SU-DHL-6 (cell line): ENCODE data around the gene GFM2.

Experiments used
- CTCF ChIP-seq: fragments of 200-600 bp; sonication (generic); IDR thresholded peaks from one replicate; pipeline ENCODE4 v1.5.1; 2017; ENCODE audit warnings: antibody characterized with exemption, mild to moderate bottlenecking, low read length, moderate library complexity; ENCODE audit not compliant: insufficient read depth, poor library complexity, severe bottlenecking
- EZH2phosphoT487 ChIP-seq: fragments of 200-600 bp; sonication (generic), shearing (Covaris generic); conservative IDR thresholded peaks from 2 replicates; pipeline ENCODE4 v1.6.1; 2018; ENCODE audit warnings: mild to moderate bottlenecking, antibody characterized with exemption, low read length, moderate library complexity, mixed read lengths

- no peak for TF ChIP-seq CTCF
- no peak for TF ChIP-seq EZH2phosphoT487
Measured at GRCh38 chr5:74766849-74767578, at the start of gene GFM2, which contains the start of gene NSA2.
